K562 (cell line): ENCODE measurements around the gene RHD. TPM values are rescaled to one million over a fixed set of nuclear protein-coding genes. Genes with fewer than 3 reads are reported as not detected.

Experiments used
- AFF1 ChIP-seq, 2 experiments: fragments of 450-650 bp; IDR thresholded peaks; 2 replicates each; pipeline ENCODE4 v1.6.1; 2018; ENCODE audit warnings: mild to moderate bottlenecking in 2 of 2, low read depth in 1 of 2; ENCODE audit not compliant: partially characterized antibody in 2 of 2
- BRD4 ChIP-seq: fragments of 200-600 bp; sonication (generic); IDR thresholded peaks from 2 replicates; pipeline ENCODE4 v1.6.1; 2017; ENCODE audit warnings: inconsistent platforms
- CBX1 ChIP-seq: sonication (generic); IDR thresholded peaks from 2 replicates; pipeline ENCODE4 v1.6.1; 2016; ENCODE audit warnings: antibody characterized with exemption, low read depth, mild to moderate bottlenecking
- CEBPB ChIP-seq: fragments of 450-650 bp; IDR thresholded peaks from 2 replicates; pipeline ENCODE4 v1.6.1; 2016; ENCODE audit warnings: missing genetic modification characterization, missing compliant biosample characterization
- CHAMP1 ChIP-seq: fragments of 450-650 bp; IDR thresholded peaks from 2 replicates; pipeline ENCODE4 v1.6.1; 2016; ENCODE audit warnings: mild to moderate bottlenecking
- ETV1 ChIP-seq: fragments of 450-650 bp; conservative IDR thresholded peaks from 2 replicates; pipeline ENCODE4 v1.6.1; 2016; ENCODE audit warnings: missing genetic modification characterization, control low read depth, low read depth, missing compliant biosample characterization
- HEY1 ChIP-seq: fragments of 250-450 bp; sonication (Bioruptor Pico); IDR thresholded peaks from 2 replicates; pipeline ENCODE4 v1.5.0; 2020; ENCODE audit warnings: mild to moderate bottlenecking, moderate library complexity, borderline replicate concordance
- NR2F6 ChIP-seq: fragments of 450-650 bp; formaldehyde crosslinking; IDR thresholded peaks from 2 replicates; pipeline ENCODE4 v1.4.0; 2020; ENCODE audit warnings: mild to moderate bottlenecking
- POLR2A ChIP-seq: fragments of 450-650 bp; conservative IDR thresholded peaks from 2 replicates; pipeline ENCODE4 v1.6.1; 2016
- SETDB1 ChIP-seq: IDR thresholded peaks from one replicate; pipeline ENCODE4 v1.6.1; 2012; ENCODE audit warnings: low read length, control low read depth, inconsistent platforms
- TGIF2 ChIP-seq: sonication (generic); formaldehyde crosslinking; IDR thresholded peaks from 2 replicates; pipeline ENCODE4 v1.8.1; 2022; ENCODE audit warnings: mild to moderate bottlenecking, missing genetic modification reagents, moderate library complexity
- ZNF316 ChIP-seq: fragments of 450-650 bp; IDR thresholded peaks from 2 replicates; pipeline ENCODE4 v1.6.1; 2016
- ZNF395 ChIP-seq: fragments of 200-800 bp; sonication (Bioruptor generic); IDR thresholded peaks from 2 replicates; pipeline ENCODE4 v1.6.1; 2017; ENCODE audit warnings: missing genetic modification characterization, missing compliant biosample characterization
- ZNF592 ChIP-seq: fragments of 450-650 bp; IDR thresholded peaks from 2 replicates; pipeline ENCODE4 v1.6.1; 2017; ENCODE audit warnings: antibody characterized with exemption, mild to moderate bottlenecking
- ZNF766 ChIP-seq: fragments of 200-800 bp; sonication (Bioruptor generic); conservative IDR thresholded peaks from 2 replicates; pipeline ENCODE4 v1.6.1; 2016; ENCODE audit warnings: missing genetic modification characterization, missing compliant biosample characterization
- ZSCAN32 ChIP-seq: fragments of 450-650 bp; formaldehyde crosslinking; IDR thresholded peaks from 2 replicates; pipeline ENCODE4 v1.4.0; 2020; ENCODE audit warnings: mild to moderate bottlenecking, moderate library complexity
- polyA plus RNA-seq, 8 experiments: library from polyadenylated mRNA; depleted of rRNA in 4 of 8; stranded (reverse) in 5 of 8; unstranded in 3 of 8; fragments of >200 nt; fragmentation: Nextera tagmentation in 2 of 8; fragmentation: Illumina TruSeq in 1 of 8; extraction: Ambion mirVana in 2 of 8; extraction: Trizol in 1 of 8; gene quantifications; 2 replicates each; pipeline versions ENCODE4 v1.2.1 to v1.2.3, GENCODE V29; 2011 to 2014; ENCODE audit warnings: inconsistent platforms in 1 of 8, missing spikeins in 1 of 8
- total RNA-seq, 7 experiments: library from RNA; depleted of rRNA in 6 of 7; stranded (reverse); fragments of >200 nt in 6 of 7; fragmentation: Illumina TruSeq in 2 of 7; extraction: Trizol in 2 of 7; gene quantifications; 2 replicates each; pipeline versions ENCODE4 v1.2.1 to v1.2.3, GENCODE V29; 2011 to 2021; ENCODE audit warnings: low replicate concordance in 1 of 7

The RHD gene
- total and polyA plus RNA-seq, 9 of the 15 experiments (the other 6 are each of a cell fraction or from before 2014, with no cell fraction given): 8.8 to 32.4 (median 15.0) TPM

GRCh38 chr1:25232027-25232865 is 40.1 kb upstream of the RHD start, which contains the start of gene SYF2 (continued):
- peak; percentile 95 for TF ChIP-seq ZNF395 (CRISPR knock-in tag)
- peak; percentile 40; the same call in 1 of the 2 replicates for TF ChIP-seq TGIF2 (CRISPR knock-in tag)
- no peak for TF ChIP-seq HEY1 (CRISPR knock-in tag)
- TF ChIP-seq ZNF766 (CRISPR knock-in tag): no peak
- no peak for TF ChIP-seq CHAMP1
- peak; percentile 63; the same call in 1 of the 2 replicates for TF ChIP-seq CEBPB (tag)
- peak; percentile 99 for TF ChIP-seq ZNF592
- peak; percentile 50 for TF ChIP-seq BRD4
- TF ChIP-seq ZNF316: no peak
- no peak for TF ChIP-seq CBX1
- peak; percentile 94 for TF ChIP-seq POLR2A
- TF ChIP-seq NR2F6: peak; percentile 35; the same call in 1 of the 2 replicates
- peak; percentile 86 for TF ChIP-seq SETDB1
- TF ChIP-seq AFF1 (IDR thresholded peaks at IDR 0.05; ENCODE audit: low read depth in 1 of 2, partially characterized antibody in 2 of 2): no peak
- TF ChIP-seq ZSCAN32 (CRISPR knock-in tag): peak; percentile 58; the same call in 1 of the 2 replicates
- TF ChIP-seq ETV1: peak; percentile 91
